Heart left ventricle (tissue), 16 donors: ENCODE measurements around the gene POC1A. TPM values are rescaled to one million over a fixed set of nuclear protein-coding genes. Genes with fewer than 3 reads are reported as not detected.
A peak's percentile ranks its signal among the peaks of the same experiment; 100 is the strongest.

ENCODE experiments used
- ATAC-seq, 4 donors: fragments of 200-7000 bp; cut with Tn5 transposase; one replicate each; pipeline ENCODE4 v1.9.1; 2020 to 2022; ENCODE audit warnings: moderate library complexity in 4 of 4, mild to moderate bottlenecking in 3 of 4, moderate number of reproducible peaks in 1 of 4
- DNase-seq, 5 donors: peaks; one replicate each; pipeline ENCODE4 v3.0.0-alpha.2; 2020
- H3K27ac ChIP-seq, 12 donors: fragments of 200-600 bp; sonication (generic) in 4 of 12; one replicate each; pipeline versions ENCODE4 v1.5.0 to v1.8.0; 2016 to 2022; ENCODE audit warnings: mild to moderate bottlenecking in 2 of 12
- H3K27me3 ChIP-seq, 9 donors: fragments of 200-600 bp; sonication (generic) in 2 of 9; one replicate each; pipeline versions ENCODE4 v1.5.1 to v1.8.0; 2016 to 2022; ENCODE audit warnings: mild to moderate bottlenecking in 3 of 9
- H3K36me3 ChIP-seq, 9 donors: fragments of 200-600 bp; sonication (generic) in 2 of 9; one replicate each; pipeline versions ENCODE4 v1.5.0 to v1.8.0; 2018 to 2022; ENCODE audit warnings: mild to moderate bottlenecking in 2 of 9
- H3K4me1 ChIP-seq, 12 donors: fragments of 200-600 bp; sonication (generic) in 4 of 12; one replicate each; pipeline versions ENCODE4 v1.5.0 to v1.8.0; 2016 to 2022; ENCODE audit warnings: mild to moderate bottlenecking in 3 of 12
- H3K4me3 ChIP-seq, 12 donors: fragments of 200-600 bp; sonication (generic) in 4 of 12; one replicate each; pipeline versions ENCODE4 v1.5.0 to v1.8.0; 2017 to 2022; ENCODE audit warnings: mild to moderate bottlenecking in 9 of 12, moderate library complexity in 4 of 12
- H3K9me3 ChIP-seq, 12 donors: fragments of 200-600 bp; sonication (generic) in 4 of 12; one replicate each; pipeline versions ENCODE4 v1.5.0 to v1.8.0; 2016 to 2022; ENCODE audit warnings: mild to moderate bottlenecking in 1 of 12
- CTCF ChIP-seq, 12 donors: fragments of 200-600 bp; sonication (generic) in 4 of 12; IDR thresholded peaks; one replicate each; pipeline versions ENCODE4 v1.5.0 to v1.8.0; 2018 to 2022; ENCODE audit warnings: antibody characterized with exemption in 12 of 12, mild to moderate bottlenecking in 5 of 12
- POLR2A ChIP-seq, 2 donors: fragments of 450-650 bp; IDR thresholded peaks; one replicate each; pipeline ENCODE4 v1.6.1; 2017; ENCODE audit warnings: antibody characterized with exemption in 2 of 2, mild to moderate bottlenecking in 2 of 2, moderate library complexity in 2 of 2
- WGBS, 4 donors: extraction: QIAGEN DNeasy Blood & Tissue Kit in 2 of 4; methylation state at CpG; one replicate each; pipeline versions ENCODE4 v1.1.5 to v1.1.7; 2013 to 2018; 5-methylcytosine and 5-hydroxymethylcytosine counted together
- intact Hi-C, 10 donors: fragments of 100-400 bp; cut with DNase I; formaldehyde crosslinking; loops; one replicate each; pipeline versions ENCODE4 v1.11.1 to v1.14.2; 2022
- polyA plus RNA-seq, 2 donors: library from polyadenylated mRNA; stranded (reverse); fragments of 200-250 nt; gene quantifications; one replicate each; pipeline ENCODE4 v1.2.3, GENCODE V29; 2013
- total RNA-seq, 9 donors: library from RNA; depleted of rRNA in 2 of 9; stranded (reverse); fragments of >200 nt in 2 of 9; fragmentation: NEBNext Ultra II Directional in 3 of 9; extraction: Animal tissue kit (Norgen Biotek cat#: 25700) in 3 of 9; gene quantifications; one replicate each; pipeline versions ENCODE4 v1.1.0 to v1.2.4, GENCODE V29; 2016 to 2023
- donor health status: ischemic (EF 13 %, LVEDD 7.1; RV severe dilation, severe dysfunction).
- donor health status: healthy with polysubstance abuse.
- donor health status: DM: no; HTN: yes; CAD: no.
- donor health status: DM: no; HTN: no; CAD: no.
- donor health status: ischemic (EF 25% LVEDD 6.9; RV normal size, moderate dysfunction).
- donor health status: ischemic (EF 25% LVEDD 5.7; RV mildly dilated, moderate dysfunction).
- donor health status: healthy.
- donor health status: DM: yes; HTN: yes; CAD: no.
- donor health status: ischemic (EF 35%, LVEDD 5.7; RV mildly dilated, moderate dysfunction).
- donor health status: nonischemic (EF 11% LVEDD 7.7; RV severe dilation, severe dysfunction).
- donor health status: DM: yes; HTN: yes; CAD: no.
- donor health status: PGD.
- donor health status: ischemic (EF 29% LVEDD 5.4; RV normal size, mild dysfunction).
- donor health status: nonischemic (EF 23%, LVEDD 6.1; RV moderate dilation, normal function).

The POC1A gene
- total and polyA plus RNA-seq, 11 donors = 0.50 to 5.2 (median 1.4) TPM

GRCh38 chr3:52087731-52088130 is 66.5 kb downstream of the POC1A start:
- no peak for ATAC-seq
- intact Hi-C loops = no loop called here
- peaks cover 0 to 63% (median 53%) of the 10 kb centered on the region in 12 donors for H3K4me1 ChIP-seq
- peak in 1 of 5 donors; percentile 40 for DNase-seq
- 91 to 100% (median 96%) methylated on average over 3 of the region's 3 CpGs for WGBS, 4 donors
- H3K27ac ChIP-seq = peak overlapping the region in 5 of 12 donors; percentile 3 to 64 (median 41)
- H3K27me3 ChIP-seq = no peaks in the 10 kb centered on the region
- no peaks in the 10 kb centered on the region for H3K9me3 ChIP-seq
- TF ChIP-seq CTCF (IDR thresholded peaks at IDR 0.05) (no peak), POLR2A (IDR thresholded peaks at IDR 0.05) (no peak)
- H3K4me3 ChIP-seq = no peak overlapping the region
- no peaks in the 10 kb centered on the region for H3K36me3 ChIP-seq

GRCh38 chr3:52086976-52087663 is 67.1 kb downstream of the POC1A start:
- Histone ChIP-seq H3K9me3 (no peaks in the 10 kb centered on the region), H3K4me3 (no peak overlapping the region), H3K36me3 (no peaks in the 10 kb centered on the region), H3K27me3 (no peaks in the 10 kb centered on the region), H3K4me1 (peaks cover 0 to 60% (median 53%) of the 10 kb centered on the region in 12 donors), H3K27ac (peak overlapping the region in 6 of 12 donors; percentile 2 to 64 (median 36))
- TF ChIP-seq POLR2A (IDR thresholded peaks at IDR 0.05) = no peak
- TF ChIP-seq CTCF (IDR thresholded peaks at IDR 0.05) = no peak
- DNase-seq = peak in 2 of 5 donors; percentile 23 to 29
- ATAC-seq = peak in 1 of 4 donors; percentile 58
- 67 to 75% (median 69%) methylated on average over 8 of the region's 8 CpGs for WGBS, 4 donors
- intact Hi-C loops = no loop called here

GRCh38 chr3:52086461-52086860 is 67.8 kb downstream of the POC1A start:
- ATAC-seq (no peak), DNase-seq (peak in 2 of 5 donors; percentile 6 to 50)
- intact Hi-C loops = no loop called here
- no peak overlapping the region for H3K4me3 ChIP-seq
- H3K9me3 ChIP-seq = no peaks in the 10 kb centered on the region
- TF ChIP-seq CTCF (IDR thresholded peaks at IDR 0.05) = no peak
- TF ChIP-seq POLR2A (IDR thresholded peaks at IDR 0.05) = no peak
- no peaks in the 10 kb centered on the region for H3K27me3 ChIP-seq
- H3K4me1 ChIP-seq = peaks cover 0 to 53% (median 49%) of the 10 kb centered on the region in 12 donors
- H3K27ac ChIP-seq = peak overlapping the region in 5 of 12 donors; percentile 19 to 64 (median 41)
- 95 to 98% (median 96%) methylated on average over 6 of the region's 6 CpGs for WGBS, 4 donors
- H3K36me3 ChIP-seq = no peaks in the 10 kb centered on the region

GRCh38 chr3:52085681-52086282 is 68.4 kb downstream of the POC1A start:
- Histone ChIP-seq H3K27ac (no peak overlapping the region), H3K4me3 (no peak overlapping the region), H3K27me3 (no peaks in the 10 kb centered on the region), H3K9me3 (no peaks in the 10 kb centered on the region), H3K4me1 (peaks cover 0 to 46% (median 43%) of the 10 kb centered on the region in 12 donors), H3K36me3 (no peaks in the 10 kb centered on the region)
- TF ChIP-seq POLR2A (IDR thresholded peaks at IDR 0.05) (no peak), CTCF (IDR thresholded peaks at IDR 0.05) (no peak)
- intact Hi-C loops = no loop called here
- peak in 2 of 5 donors; percentile 9 to 38 for DNase-seq
- ATAC-seq = no peak
- 91 to 94% (median 92%) methylated on average over 8 to 10 of the region's 10 CpGs for WGBS, 4 donors
